Neural progenitor cell (in vitro differentiated cells): Measurements from ENCODE around the gene SLC39A3. TPM values are rescaled to one million over a fixed set of nuclear protein-coding genes. Genes with fewer than 3 reads are reported as not detected.

Experiments
- DNase-seq: peaks from one replicate; pipeline ENCODE4 v3.0.0-alpha.2; 2016; ENCODE audit warnings: low spot score
- H2AFZ ChIP-seq: fragments of 200-600 bp; sonication (generic); replicated peaks from 2 replicates; pipeline ENCODE4 v1.6.1; 2016; ENCODE audit warnings: antibody characterized with exemption
- H3F3A ChIP-seq: fragments of 200-600 bp; sonication (generic); 2 replicates; pipeline ENCODE4 v1.6.1; 2016; ENCODE audit warnings: antibody characterized with exemption, low read depth
- H3K27ac ChIP-seq: fragments of 200-600 bp; sonication (generic); 2 replicates; pipeline ENCODE4 v1.5.1; 2016; ENCODE audit warnings: mild to moderate bottlenecking
- H3K27me3 ChIP-seq: fragments of 200-600 bp; sonication (generic); 2 replicates; pipeline ENCODE4 v1.6.1; 2016; ENCODE audit warnings: mild to moderate bottlenecking, moderate library complexity
- H3K36me3 ChIP-seq: fragments of 200-600 bp; sonication (generic); 2 replicates; pipeline ENCODE4 v1.5.1; 2016
- H3K4me1 ChIP-seq: fragments of 200-600 bp; sonication (generic); 2 replicates; pipeline ENCODE4 v1.6.1; 2016; ENCODE audit warnings: mixed run types
- H3K4me2 ChIP-seq: fragments of 200-600 bp; sonication (generic); 2 replicates; pipeline ENCODE4 v1.6.1; 2016
- H3K4me3 ChIP-seq: fragments of 200-600 bp; sonication (generic); 2 replicates; pipeline ENCODE4 v1.5.1; 2016
- H3K79me2 ChIP-seq: fragments of 200-600 bp; sonication (generic); 2 replicates; pipeline ENCODE4 v1.6.1; 2016; ENCODE audit warnings: low read depth
- H3K9ac ChIP-seq: fragments of 200-600 bp; sonication (generic); 2 replicates; pipeline ENCODE4 v1.6.1; 2016
- H3K9me3 ChIP-seq: fragments of 200-600 bp; sonication (generic); 2 replicates; pipeline ENCODE4 v1.5.1; 2016; ENCODE audit warnings: low read depth
- H4K20me1 ChIP-seq: fragments of 200-600 bp; sonication (generic); 2 replicates; pipeline ENCODE4 v1.6.1; 2016; ENCODE audit warnings: low read depth
- H3K27ac Mint-ChIP-seq: 3 replicates; pipeline ENCODE4 v1.8.0; 2021; ENCODE audit warnings: mixed read lengths
- H3K27me3 Mint-ChIP-seq: 2 replicates; pipeline ENCODE4 v1.8.0; 2022; ENCODE audit warnings: low read depth, mild to moderate bottlenecking, inconsistent platforms, moderate library complexity, mixed read lengths; ENCODE audit not compliant: insufficient read depth
- H3K36me3 Mint-ChIP-seq: 3 replicates; pipeline ENCODE4 v1.8.0; 2021; ENCODE audit warnings: mixed read lengths
- H3K4me1 Mint-ChIP-seq: 3 replicates; pipeline ENCODE4 v1.8.0; 2021; ENCODE audit warnings: mixed read lengths
- H3K4me3 Mint-ChIP-seq: 3 replicates; pipeline ENCODE4 v1.8.0; 2021; ENCODE audit warnings: mild to moderate bottlenecking, moderate library complexity, mixed read lengths
- H3K9me3 Mint-ChIP-seq: 3 replicates; pipeline ENCODE4 v1.8.0; 2020; ENCODE audit warnings: mixed read lengths
- CTCF ChIP-seq: fragments of 200-600 bp; sonication (generic); IDR thresholded peaks from 2 replicates; pipeline ENCODE4 v1.5.1; 2017; ENCODE audit warnings: antibody characterized with exemption, mild to moderate bottlenecking
- EZH2 ChIP-seq: fragments of 200-600 bp; sonication (generic); IDR thresholded peaks from 2 replicates; pipeline ENCODE4 v1.6.1; 2017; ENCODE audit warnings: antibody characterized with exemption, mild to moderate bottlenecking, moderate library complexity
- EZH2phosphoT487 ChIP-seq: fragments of 200-600 bp; sonication (generic); IDR thresholded peaks from 2 replicates; pipeline ENCODE4 v1.6.1; 2017; ENCODE audit warnings: antibody characterized with exemption
- total RNA-seq: library from RNA; depleted of rRNA; stranded (reverse); fragments of >200 nt; gene quantifications from 2 replicates; pipeline ENCODE4 v1.2.3, GENCODE V29; 2015; ENCODE audit warnings: low replicate concordance

The SLC39A3 gene
- total RNA-seq = 6.1 and 28.5 TPM in 2 replicates

- peaks cover 6% of the 10 kb centered on the region for H3F3A ChIP-seq
- H3K4me2 ChIP-seq = peak within 1 kb of the TSS; percentile 91
- H3K9me3 ChIP-seq = no peaks in the 10 kb centered on the region
- H3K79me2 ChIP-seq = peaks cover 6% of the 10 kb centered on the region
- H4K20me1 ChIP-seq = peaks cover 21% of the 10 kb centered on the region
- peak within 1 kb of the TSS; percentile 68 for H2AFZ ChIP-seq
- H3K4me1 Mint-ChIP-seq = peaks cover 13% of the 10 kb centered on the region
- H3K36me3 ChIP-seq = no peaks in the 10 kb centered on the region
- H3K9me3 Mint-ChIP-seq = peaks cover 2% of the 10 kb centered on the region
- H3K27me3 Mint-ChIP-seq = peaks cover 16% of the 10 kb centered on the region
- H3K4me3 ChIP-seq = peak within 1 kb of the TSS; percentile 86
- H3K27me3 ChIP-seq = peaks cover 37% of the 10 kb centered on the region
- H3K4me1 ChIP-seq = no peaks in the 10 kb centered on the region
- H3K4me3 Mint-ChIP-seq = peak within 1 kb of the TSS; percentile 92
- TF ChIP-seq EZH2 = peak; percentile 11
- no peak for TF ChIP-seq EZH2phosphoT487
- no peak for TF ChIP-seq CTCF
- peak; percentile 98 for DNase-seq
- H3K27ac ChIP-seq = no peak within 1 kb of the TSS
- H3K9ac ChIP-seq = peak within 1 kb of the TSS; percentile 50
- peaks cover 7% of the 10 kb centered on the region for H3K36me3 Mint-ChIP-seq
- H3K27ac Mint-ChIP-seq = no peak within 1 kb of the TSS
Observed at GRCh38 chr19:2739602-2740313, at the start of gene SLC39A3. Gene SLC39A3 (minus strand): TSS chr19:2740017. CDS start chr19:2737257, 2,760 bp downstream.

GRCh38 chr19:2788237-2788636 is 48.4 kb upstream of the SLC39A3 start:
- Mint-ChIP-seq H3K9me3 (no peaks in the 10 kb centered on the region), H3K36me3 (peaks cover 9% of the 10 kb centered on the region), H3K4me3 (peak overlapping the region; percentile 58), H3K27me3 (peaks cover 5% of the 10 kb centered on the region), H3K4me1 (peaks cover 27% of the 10 kb centered on the region), H3K27ac (no peak overlapping the region)
- no peaks in the 10 kb centered on the region for H3K27me3 ChIP-seq
- H3F3A ChIP-seq = peaks cover 17% of the 10 kb centered on the region
- no peak overlapping the region for H3K27ac ChIP-seq
- H3K9ac ChIP-seq = no peak overlapping the region
- peaks cover 53% of the 10 kb centered on the region for H3K79me2 ChIP-seq
- H3K4me1 ChIP-seq = peaks cover 7% of the 10 kb centered on the region
- H3K36me3 ChIP-seq = no peaks in the 10 kb centered on the region
- no peaks in the 10 kb centered on the region for H3K9me3 ChIP-seq
- no peak overlapping the region for H2AFZ ChIP-seq
- H3K4me2 ChIP-seq = no peak overlapping the region
- no peak for DNase-seq
- H4K20me1 ChIP-seq = peaks cover 45% of the 10 kb centered on the region
- H3K4me3 ChIP-seq = no peak overlapping the region
- TF ChIP-seq EZH2 (no peak), CTCF (no peak), EZH2phosphoT487 (no peak)

GRCh38 chr19:2787115-2787514 is 47.3 kb upstream of the SLC39A3 start:
- no peak overlapping the region for H2AFZ ChIP-seq
- no peaks in the 10 kb centered on the region for H3K36me3 ChIP-seq
- H3K4me1 Mint-ChIP-seq = peaks cover 31% of the 10 kb centered on the region
- TF ChIP-seq EZH2phosphoT487 (no peak), EZH2 (no peak), CTCF (no peak)
- H3K9me3 ChIP-seq = no peaks in the 10 kb centered on the region
- H3K4me3 Mint-ChIP-seq = peak overlapping the region; percentile 94
- H3K9me3 Mint-ChIP-seq = no peaks in the 10 kb centered on the region
- H3K27me3 Mint-ChIP-seq = peaks cover 8% of the 10 kb centered on the region
- no peak for DNase-seq
- no peak overlapping the region for H3K27ac ChIP-seq
- peaks cover 7% of the 10 kb centered on the region for H3K4me1 ChIP-seq
- H3K4me2 ChIP-seq = peak overlapping the region; percentile 42
- peaks cover 9% of the 10 kb centered on the region for H3K36me3 Mint-ChIP-seq
- no peak overlapping the region for H3K27ac Mint-ChIP-seq
- no peak overlapping the region for H3K9ac ChIP-seq
- peaks cover 17% of the 10 kb centered on the region for H3F3A ChIP-seq
- H3K27me3 ChIP-seq = no peaks in the 10 kb centered on the region
- no peak overlapping the region for H3K4me3 ChIP-seq
- peaks cover 53% of the 10 kb centered on the region for H4K20me1 ChIP-seq
- peaks cover 62% of the 10 kb centered on the region for H3K79me2 ChIP-seq
